Hematopoietic multipotent progenitor cell (in vitro differentiated cells): Measurements from ENCODE around the gene KIF21B. TPM values are rescaled to one million over a fixed set of nuclear protein-coding genes. Genes with fewer than 3 reads are reported as not detected.

Source experiments
- DNase-seq, 3 donors: peaks; one replicate each; pipeline ENCODE4 v3.0.0-alpha.2; 2011 to 2015; ENCODE audit warnings: low read depth in 2 of 3, low spot score in 2 of 3
- total RNA-seq: library from RNA; depleted of rRNA; stranded (reverse); fragments of >200 nt; gene quantifications from one replicate; pipeline ENCODE4 v1.2.3, GENCODE V29; 2012

The KIF21B gene
- total RNA-seq, 1 donor, result 10.8 TPM

DNA sequence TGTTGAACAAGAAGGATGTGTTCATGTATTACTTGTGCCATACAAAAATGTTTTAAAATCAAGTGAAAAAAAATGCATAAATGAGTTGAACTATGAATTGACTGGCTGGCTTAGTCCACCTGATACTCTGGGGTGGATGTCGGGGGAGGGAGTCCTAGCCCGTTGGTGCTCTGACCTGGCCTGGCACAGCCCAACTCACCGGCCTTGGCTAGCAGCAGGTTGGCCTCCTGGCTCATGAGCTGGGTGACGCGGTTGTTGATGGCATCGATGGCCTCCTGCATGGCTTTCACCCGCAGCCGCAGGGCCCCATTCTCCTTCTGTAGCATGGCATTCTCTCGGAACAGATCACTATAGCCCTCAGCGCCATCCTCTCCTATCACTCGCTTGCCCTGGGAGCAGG lies 21.6 kb downstream of the KIF21B start:
- DNase-seq, result no peak

DNA sequence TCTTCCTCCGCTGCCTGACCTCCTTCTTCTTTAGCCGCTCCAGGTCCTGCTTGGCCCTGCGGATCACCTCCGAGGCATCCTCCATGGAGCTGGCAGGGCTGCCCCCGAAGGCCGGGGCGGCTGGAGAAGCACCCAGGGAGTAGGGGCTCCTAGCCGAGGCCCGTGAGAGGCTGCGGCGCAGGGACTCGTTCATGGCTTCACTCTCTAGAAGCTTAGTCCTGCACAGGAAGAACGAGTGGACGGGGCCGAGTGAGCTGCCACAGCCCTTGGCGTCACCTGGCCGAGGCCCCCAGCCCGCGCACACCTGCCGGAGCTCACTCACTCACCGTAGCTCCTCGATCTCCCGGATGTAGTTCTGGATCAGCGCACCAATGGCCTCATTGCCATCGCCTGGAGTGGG lies 23.1 kb downstream of the KIF21B start:
- no peak for DNase-seq

DNA sequence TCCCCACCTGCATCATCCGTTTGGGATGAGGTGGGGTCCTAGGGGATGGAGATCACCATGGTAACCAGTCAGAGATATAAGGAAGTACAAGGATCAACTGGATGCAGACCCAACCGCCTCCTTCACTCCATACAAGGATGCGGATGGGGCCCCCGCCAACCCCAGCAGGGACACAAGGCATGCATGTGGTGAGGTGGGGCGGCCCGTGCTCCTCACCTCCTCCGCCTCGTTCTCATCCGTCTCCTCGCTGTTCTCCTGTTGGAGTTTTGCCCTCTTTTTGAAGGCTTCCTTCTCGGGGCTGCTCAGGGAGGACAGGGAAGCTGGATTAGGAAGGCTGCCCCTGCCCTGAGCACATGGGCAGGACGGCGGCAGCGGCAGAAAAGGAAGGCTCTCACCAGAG lies 23.8 kb downstream of the KIF21B start:
- DNase-seq, result no peak

DNA sequence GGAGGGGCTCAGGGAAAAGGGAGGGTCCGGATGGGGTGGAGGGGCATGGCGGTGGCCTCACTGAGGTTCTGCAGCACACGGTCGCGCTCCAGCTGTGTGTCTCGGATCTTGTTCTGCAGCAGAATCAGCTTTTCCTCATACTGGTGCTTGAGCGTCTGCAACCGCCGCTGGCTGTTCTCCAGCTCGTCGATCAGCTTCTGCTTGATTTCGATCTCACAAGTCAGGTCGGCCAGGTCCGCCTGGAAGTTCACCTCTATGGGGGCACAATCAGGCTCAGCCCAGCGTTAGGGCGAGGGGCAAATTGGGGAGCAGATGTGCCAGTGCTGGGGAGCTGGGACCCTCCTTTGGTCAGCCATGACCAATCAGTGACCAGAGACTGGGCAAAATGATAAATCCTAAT lies 25.2 kb downstream of the KIF21B start:
- DNase-seq, result no peak

DNA sequence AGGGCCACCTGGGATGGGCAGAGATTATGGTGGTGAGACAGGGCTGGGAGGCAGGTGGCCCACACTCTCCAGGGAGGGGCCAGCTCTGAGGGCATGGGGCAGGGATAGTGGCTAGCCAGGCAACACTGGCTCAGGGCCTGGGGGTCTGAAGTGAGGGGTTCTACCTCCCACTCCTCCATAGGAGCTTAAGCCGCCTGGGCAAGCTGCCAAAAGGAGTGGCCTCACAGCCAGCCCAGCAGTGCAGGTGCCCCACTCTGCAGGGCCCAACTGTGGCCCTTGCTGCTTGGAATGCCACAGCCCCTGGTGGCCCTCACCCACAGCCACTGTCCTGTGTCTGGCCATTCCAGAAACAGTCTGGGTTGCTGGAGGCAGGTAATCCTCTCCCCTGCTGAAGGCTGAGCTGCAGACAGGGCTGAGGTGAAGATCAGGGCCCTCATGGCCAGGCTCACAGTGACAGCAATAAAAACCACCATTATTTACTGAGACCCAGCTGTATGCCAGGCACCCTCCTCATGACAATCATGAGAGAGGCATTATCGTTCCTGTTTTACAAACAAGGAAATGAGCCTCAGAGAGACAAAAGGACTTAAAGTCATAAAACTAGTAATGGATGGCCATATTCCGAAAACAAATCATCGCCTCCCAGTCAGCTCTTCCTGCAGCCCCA lies 31.0 kb downstream of the KIF21B start:
- no peak for DNase-seq

DNA sequence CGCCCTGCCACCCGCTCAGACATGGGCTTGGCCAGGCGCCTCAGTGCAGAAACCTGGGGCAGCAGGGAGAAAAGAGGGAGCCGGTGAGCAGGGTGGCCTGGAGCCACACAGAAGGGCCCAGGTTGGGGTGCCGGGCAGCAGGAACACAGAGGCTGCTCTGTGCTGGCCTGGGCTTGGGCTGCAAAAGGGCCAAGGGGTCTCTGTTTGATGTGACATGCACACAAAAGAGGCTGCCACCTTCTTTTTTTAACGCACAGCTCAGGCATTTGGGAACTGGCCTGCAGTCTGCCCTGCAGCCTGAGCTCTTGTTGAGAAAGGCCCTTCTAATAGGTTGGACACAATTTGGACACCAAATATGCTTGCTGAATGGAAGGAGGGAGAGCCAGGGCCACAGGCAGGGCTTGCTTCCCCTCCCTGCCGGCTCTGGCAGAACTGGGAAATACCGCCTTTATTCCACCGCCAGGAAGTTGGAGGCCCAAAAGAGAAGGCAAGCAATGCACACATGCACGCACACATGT lies 32.4 kb downstream of the KIF21B start:
- no peak for DNase-seq

DNA sequence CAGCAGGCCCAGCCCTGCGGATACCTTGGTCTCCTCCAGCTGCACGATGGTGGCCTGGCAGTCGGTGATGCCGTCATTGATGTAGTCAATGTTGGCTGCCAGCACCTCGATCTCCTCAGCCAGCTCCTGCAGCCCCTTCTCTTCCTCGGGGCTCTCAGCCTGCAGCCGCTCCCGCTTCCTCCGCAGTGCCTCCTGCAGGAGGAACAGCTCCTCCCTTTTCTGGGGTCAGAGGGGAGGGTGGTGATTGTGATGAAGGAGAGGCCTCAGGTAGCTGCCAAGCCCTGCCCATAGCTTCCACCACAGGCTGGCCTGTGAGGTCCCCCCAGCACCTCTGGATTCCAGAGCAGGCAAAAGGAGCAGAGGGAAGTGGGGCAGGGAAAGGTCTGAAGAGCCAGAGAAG lies 33.4 kb downstream of the KIF21B start:
- DNase-seq, result no peak

DNA sequence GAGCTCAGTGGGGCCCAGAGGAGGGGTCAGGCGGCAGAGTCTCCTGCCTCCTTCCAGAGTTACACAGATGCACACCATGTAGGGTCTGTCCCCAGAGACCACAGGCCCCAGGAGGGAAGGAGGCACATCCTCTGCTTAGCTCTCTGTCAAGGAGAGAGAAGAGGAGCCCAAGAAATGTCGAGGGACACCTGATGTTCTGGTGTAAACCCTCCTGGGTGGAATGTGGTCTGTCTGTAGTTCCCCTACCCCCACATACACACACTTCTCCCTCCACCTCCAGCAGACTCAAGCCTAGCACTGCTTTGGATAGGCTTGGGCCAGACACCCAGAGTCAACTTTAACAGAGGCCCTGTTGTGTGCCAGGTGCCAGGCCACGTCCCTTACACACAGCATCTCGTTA lies 34.2 kb downstream of the KIF21B start:
- no peak for DNase-seq

DNA sequence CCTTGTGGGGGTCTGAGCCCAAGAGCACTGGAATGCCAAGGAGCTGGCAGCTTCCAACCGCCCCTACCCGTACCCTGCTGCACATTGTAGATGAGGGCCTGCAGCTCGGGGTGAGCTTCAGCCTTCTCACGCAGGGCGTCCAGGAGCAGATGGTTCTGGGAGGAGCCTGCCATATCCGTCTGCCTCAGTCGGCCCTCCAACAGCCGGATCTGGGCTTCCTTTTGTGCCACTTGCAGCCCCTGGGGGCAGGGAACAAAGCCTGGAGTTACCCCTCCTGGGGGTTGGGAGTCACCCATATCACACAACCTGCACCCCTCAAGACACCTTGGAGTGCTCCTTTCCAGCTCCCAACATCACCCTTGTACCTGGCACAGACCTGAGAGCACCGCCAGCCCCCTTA lies 34.8 kb downstream of the KIF21B start:
- no peak for DNase-seq

DNA sequence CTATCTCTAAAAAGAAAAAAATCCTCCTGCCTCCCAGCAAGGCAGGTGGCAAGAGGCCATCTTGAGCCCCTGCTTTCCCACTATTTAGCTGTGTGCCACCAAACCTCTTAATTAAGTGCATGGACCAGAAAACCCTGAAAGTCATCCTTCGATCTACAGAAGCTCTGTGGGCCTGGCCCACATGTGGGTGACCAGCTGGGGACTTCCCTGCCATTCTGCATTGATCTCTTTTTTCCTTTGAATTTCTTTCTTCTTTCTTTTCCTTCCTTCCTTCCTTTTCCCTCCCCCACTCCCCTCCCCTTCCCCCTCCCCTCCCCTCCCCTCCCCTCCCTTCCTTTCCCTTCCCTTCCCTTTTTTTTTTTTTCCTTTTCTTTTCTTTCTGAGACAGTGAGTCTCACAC lies 38.0 kb downstream of the KIF21B start:
- DNase-seq, result no peak

DNA sequence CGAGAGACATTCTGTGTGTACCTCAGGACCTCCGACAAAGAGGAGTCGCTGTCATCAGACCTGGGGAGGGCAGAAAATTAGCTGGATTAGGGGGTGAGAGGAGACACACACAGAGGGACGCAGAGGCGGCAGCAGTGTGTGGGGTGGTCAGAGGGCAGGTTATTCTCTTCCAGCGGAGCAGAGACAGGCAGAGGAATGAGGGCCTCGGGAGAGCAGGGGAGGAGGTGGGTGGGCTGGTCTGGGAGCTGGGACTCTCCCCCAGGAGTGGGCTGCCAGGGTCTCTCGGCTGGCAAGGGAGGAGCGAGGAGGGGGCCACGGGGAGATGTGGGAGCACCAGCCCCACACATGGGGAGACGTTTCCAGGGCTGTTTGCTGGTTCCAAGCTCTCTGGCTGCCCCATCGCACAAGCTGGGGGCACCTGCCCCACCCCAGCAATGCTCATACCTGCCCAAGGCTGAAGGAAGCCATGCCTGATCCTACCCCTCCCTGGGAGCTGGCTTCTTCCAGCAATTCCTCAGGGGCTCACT lies 40.4 kb downstream of the KIF21B start:
- no peak for DNase-seq

DNA sequence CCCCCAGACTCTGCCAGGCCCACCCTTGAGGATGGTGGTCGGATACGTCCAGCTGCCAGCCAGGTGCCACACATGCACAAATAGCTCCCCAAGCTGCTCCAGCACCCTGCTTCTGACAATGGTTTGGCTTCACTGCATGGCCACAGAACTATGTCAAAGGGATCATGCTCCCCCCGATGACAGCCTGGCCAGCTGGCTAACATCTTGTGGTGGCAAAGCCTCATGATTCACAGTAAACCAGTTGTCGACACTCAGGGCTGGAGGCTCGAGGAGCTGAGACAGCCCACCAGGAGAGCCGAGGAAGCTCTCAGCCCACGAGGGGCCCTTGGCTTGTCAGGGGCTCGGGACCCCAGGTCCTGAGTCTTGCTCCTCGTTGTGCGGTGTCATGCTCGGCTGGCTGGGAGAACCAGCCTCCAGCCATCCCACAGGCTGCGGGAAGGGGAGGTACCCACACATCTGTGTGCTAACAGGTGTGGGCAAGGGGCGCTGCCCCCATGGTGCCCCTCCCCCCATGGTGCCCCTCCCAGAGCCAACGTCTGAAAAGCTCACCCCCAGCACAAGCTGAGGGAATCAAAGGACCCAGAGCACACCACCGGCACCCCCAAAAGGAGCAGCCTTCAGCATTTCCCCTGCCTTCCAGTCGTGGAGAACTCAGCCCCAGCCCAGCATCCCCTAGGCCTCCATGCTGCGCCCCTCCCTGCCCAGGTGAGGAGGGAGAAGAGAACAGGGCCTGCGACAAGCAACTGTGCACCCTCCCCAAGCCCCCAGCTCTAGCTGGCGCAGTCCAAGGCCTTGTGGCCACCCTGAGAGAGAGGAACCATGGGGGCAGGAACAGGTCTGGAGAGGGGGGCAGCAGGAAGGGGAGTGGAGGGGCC lies 41.2 kb downstream of the KIF21B start:
- no peak for DNase-seq

DNA sequence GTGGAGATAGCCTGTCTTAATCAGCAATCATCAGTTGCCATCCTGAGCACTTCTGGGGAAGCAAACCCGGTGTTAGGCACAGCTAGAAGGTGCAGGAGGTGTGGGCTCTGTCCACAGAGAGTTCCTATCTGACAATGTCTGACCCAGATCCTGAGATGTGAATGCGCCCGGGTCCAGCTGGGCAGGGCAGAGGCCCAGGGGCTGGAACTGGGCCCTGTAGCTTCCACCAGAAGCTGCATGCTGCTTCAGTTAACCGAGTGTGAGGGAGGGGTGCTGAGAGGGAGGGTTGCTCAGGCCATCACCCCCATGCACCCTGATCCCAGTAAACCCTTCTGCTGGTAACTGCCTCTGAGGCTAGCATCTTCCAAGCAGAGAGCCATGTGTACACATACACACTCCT lies 42.2 kb downstream of the KIF21B start:
- DNase-seq, result no peak

DNA sequence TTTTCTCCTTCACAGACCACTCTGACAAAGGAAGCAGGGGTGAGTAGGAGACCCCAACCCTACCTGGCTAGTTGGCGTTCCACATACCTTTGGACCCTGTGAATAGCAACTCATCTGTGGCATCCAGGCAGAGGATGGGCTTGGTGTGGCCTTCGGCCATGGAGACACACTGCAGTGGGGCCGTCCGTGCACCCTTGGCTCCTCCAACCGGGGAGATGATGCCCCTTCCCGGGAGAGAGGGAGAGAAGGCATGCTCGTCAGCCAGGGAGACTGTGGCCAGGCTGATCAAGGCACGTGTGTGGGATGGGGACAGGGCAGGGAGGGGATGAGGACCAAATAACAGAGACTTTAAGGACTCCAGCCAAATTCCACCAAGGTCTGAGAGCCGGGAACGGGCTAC lies 42.6 kb downstream of the KIF21B start:
- DNase-seq, result no peak

DNA sequence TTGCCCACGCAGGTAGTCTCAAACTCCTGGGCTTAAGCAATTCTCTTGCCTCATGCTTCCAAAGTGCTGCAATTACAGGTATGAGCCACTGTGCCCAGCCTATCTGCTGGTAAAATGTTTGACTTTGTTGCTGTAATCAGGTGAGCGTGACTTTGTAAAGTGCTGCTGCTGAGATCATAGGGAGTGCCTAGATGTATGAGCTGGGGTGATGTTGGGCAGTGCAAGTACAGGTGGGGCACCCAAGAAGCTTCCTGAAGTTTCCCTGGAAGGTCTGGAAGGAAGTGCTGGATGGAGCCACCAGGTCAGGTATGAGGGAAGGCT lies 43.1 kb downstream of the KIF21B start:
- DNase-seq, result no peak

DNA sequence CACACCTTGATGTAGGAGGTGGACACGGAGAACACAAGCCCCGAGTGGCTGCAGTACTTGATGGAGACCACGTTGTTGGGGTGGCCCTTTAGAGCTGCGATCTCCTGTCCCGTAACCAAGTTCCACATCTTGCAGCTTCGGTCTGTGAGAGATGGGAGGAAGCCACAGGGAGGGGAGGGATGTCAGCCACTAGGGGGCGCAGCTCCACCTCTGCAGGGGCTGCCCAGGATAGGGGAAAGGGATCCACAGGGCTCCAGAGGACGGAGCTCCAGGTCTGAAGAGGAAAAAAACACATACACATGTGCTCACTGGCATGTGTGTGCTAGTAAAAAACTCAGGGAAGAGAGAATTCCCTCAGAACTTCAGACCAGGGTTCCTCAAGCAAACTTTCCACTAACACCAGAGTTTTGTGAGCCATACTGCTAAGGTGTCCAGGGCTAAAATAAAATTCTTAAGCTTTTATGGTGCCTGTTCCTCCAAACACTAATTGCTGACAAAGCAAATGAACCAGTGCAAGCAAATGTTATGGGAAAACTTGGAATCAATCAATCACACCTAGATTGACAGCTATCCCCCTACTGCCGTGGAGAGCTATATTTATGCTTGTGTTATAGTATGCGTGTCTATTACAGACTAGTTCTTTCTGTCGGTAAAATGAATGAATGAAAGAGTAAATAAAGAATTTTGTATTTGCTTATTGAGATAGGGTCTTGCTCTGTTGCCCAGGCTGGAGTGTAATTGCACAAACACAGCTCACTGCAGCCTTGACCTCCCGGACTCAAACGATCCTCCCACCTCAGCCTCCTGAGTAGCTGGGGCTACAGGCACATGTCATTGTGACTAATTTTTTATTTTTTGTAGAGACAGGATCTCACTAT lies 43.7 kb downstream of the KIF21B start:
- peak; percentile 21 to 36 (median 26) for DNase-seq

DNA sequence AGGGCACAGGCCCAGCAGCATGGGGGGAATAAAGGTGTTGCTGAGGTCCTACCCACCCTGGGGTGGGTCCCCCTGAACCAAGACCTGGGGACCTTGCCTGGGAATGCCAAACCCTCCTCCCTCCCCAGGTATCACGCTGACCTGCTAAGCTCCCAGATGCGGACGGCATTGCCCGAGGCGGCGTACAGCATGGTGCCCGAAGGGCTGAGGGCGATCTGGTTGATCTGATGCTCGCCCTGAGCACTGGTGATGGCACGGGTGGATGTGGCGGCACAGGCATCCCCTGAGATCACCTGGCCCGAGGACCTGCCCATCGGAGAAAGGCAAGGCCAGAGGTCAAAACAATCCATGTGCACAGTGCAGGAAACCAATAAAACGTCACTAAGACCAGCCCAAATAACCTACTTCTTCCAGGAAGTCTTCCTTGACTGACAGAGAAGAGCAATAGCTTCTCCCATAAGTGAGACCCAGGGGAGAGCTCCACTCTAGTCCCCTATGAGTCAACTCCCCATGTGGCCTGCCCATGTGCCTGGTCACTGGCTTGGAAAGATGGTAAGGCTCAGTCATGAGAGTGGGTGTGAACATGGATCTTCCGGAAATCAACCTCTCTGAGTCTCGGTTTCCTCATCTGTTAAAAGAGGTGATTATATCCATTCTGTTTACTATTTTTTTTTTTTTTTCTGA lies 46.3 kb downstream of the KIF21B start:
- no peak for DNase-seq

DNA sequence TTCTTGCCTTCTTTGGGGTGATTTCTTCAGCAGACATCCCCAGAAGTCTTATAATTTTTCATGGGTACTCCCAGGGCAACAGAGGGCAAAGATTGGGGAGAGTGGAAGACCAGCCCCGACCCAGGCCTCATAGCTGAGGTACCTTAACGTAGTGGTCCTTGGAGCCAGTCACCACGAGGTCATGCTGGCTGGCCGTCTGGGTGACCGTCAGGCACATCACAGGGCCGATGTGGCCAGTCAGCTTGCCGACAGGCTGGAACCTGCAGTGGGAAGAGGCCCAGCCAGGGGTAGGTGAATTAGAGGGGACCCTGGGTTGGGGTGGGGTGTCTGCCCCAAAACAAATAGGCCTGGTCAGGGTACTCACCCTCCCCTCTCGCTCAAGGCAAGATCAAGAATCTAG lies 46.9 kb downstream of the KIF21B start:
- DNase-seq, result no peak

DNA sequence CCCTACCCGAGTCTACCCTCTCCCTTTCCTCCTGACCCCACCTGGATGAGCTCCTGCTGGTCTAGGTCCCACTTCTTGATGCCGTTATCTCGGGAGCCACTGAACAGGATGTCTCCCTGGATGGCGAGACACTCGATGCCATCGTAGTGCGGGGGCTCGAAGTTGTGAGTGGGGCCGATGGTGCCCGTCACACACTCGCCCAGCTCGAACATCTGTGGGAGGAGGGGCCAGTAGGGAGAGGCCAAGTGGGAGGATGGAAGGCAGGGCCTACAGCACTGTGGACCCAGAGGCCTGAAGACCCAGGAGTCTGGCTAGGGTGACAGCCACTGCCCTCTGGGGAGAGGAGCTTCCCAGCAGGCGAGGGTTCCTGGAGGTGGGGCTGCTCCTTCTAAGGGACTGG lies 48.1 kb downstream of the KIF21B start:
- no peak for DNase-seq

DNA sequence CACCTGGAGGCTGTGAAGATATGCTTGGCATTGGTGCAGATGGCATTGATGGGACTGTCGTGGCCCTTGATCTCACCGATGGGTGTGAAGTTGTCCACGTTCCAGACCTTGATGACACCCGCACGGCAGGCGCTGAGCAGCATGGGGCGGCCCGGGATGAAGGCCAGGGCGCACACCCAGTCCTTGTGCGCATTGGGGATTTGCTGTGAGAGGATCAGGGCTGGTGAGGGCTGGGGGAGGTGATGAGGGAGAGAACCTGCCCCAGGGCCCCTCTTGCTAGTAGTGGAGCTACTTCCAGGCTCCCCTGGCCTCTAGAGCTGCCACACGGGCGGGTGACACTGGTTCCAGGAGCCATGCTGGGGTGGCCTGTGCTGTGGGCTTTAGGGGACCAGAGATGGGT lies 48.8 kb downstream of the KIF21B start:
- no peak for DNase-seq
